HepG2 (cell line): Measurements from ENCODE around the gene LLGL2. TPM values are rescaled to one million over a fixed set of nuclear protein-coding genes. Genes with fewer than 3 reads are reported as not detected.
A peak's percentile ranks its signal among the peaks of the same experiment; 100 is the strongest.

Experiments
- ATAD3A ChIP-seq: sonication (generic); formaldehyde crosslinking; IDR thresholded peaks from 2 replicates; pipeline ENCODE4 v1.4.0; 2020; ENCODE audit warnings: missing genetic modification reagents
- ATM ChIP-seq: fragments of 450-650 bp; IDR thresholded peaks from 2 replicates; pipeline ENCODE4 v1.7.1; 2017; ENCODE audit warnings: mild to moderate bottlenecking, borderline replicate concordance
- GMEB1 ChIP-seq: sonication (generic); formaldehyde crosslinking; IDR thresholded peaks from 2 replicates; pipeline ENCODE4 v1.5.1; 2020; ENCODE audit warnings: missing genetic modification reagents, mild to moderate bottlenecking, borderline replicate concordance
- KLF11 ChIP-seq: IDR thresholded peaks from 2 replicates; pipeline ENCODE4 v1.6.1; 2016; ENCODE audit warnings: missing compliant biosample characterization
- MEIS1 ChIP-seq: sonication (generic); formaldehyde crosslinking; IDR thresholded peaks from 2 replicates; pipeline ENCODE4 v1.9.0; 2021; ENCODE audit warnings: mild to moderate bottlenecking, missing genetic modification reagents, moderate library complexity, borderline replicate concordance
- SCMH1 ChIP-seq: sonication (generic); formaldehyde crosslinking; IDR thresholded peaks from 2 replicates; pipeline ENCODE4 v1.9.0; 2021; ENCODE audit warnings: missing genetic modification reagents, mild to moderate bottlenecking, borderline replicate concordance
- SMARCC2 ChIP-seq: fragments of 450-650 bp; IDR thresholded peaks from 2 replicates; pipeline ENCODE4 v1.6.1; 2017; ENCODE audit warnings: antibody characterized with exemption, mild to moderate bottlenecking
- SNAPC2 ChIP-seq: sonication (generic); formaldehyde crosslinking; IDR thresholded peaks from 2 replicates; pipeline ENCODE4 v1.8.1; 2022; ENCODE audit warnings: mild to moderate bottlenecking, missing genetic modification reagents
- SOX13 ChIP-seq, 3 experiments: fragments of 450-650 bp in 1 of 3; sonication (generic) in 1 of 3; formaldehyde crosslinking in 1 of 3; IDR thresholded peaks in 2 of 3; conservative IDR thresholded peaks in 1 of 3; 2 replicates each; pipeline versions ENCODE4 v1.5.0 to v1.6.1; 2016 to 2020; ENCODE audit warnings: antibody characterized with exemption in 1 of 3, mild to moderate bottlenecking in 1 of 3, missing compliant biosample characterization in 1 of 3, missing genetic modification reagents in 1 of 3, moderate library complexity in 1 of 3
- ZBTB7B ChIP-seq: sonication (generic); formaldehyde crosslinking; IDR thresholded peaks from 2 replicates; pipeline ENCODE4 v1.4.0; 2020; ENCODE audit warnings: missing genetic modification reagents
- ZFP1 ChIP-seq: IDR thresholded peaks from 2 replicates; pipeline ENCODE4 v1.6.1; 2016
- ZFP90 ChIP-seq: sonication (generic); formaldehyde crosslinking; IDR thresholded peaks from 2 replicates; pipeline ENCODE4 v1.8.0; 2022; ENCODE audit warnings: missing genetic modification reagents, mild to moderate bottlenecking, inconsistent platforms, borderline replicate concordance
- ZFX ChIP-seq: sonication (generic); formaldehyde crosslinking; IDR thresholded peaks from 2 replicates; pipeline ENCODE4 v1.4.0; 2020; ENCODE audit warnings: mild to moderate bottlenecking, low read depth, missing genetic modification reagents, moderate library complexity
- ZMAT3 ChIP-seq: sonication (generic); formaldehyde crosslinking; conservative IDR thresholded peaks from 2 replicates; pipeline ENCODE4 v1.7.0; 2021; ENCODE audit warnings: missing genetic modification reagents
- ZNF639 ChIP-seq: conservative IDR thresholded peaks from 2 replicates; pipeline ENCODE4 v1.6.1; 2018; ENCODE audit warnings: missing genetic modification reagents
- polyA plus RNA-seq, 8 experiments: library from polyadenylated mRNA; depleted of rRNA in 3 of 8; stranded (reverse) in 7 of 8; unstranded in 1 of 8; fragments of >200 nt; fragmentation: Illumina TruSeq in 4 of 8; extraction: Trizol in 4 of 8; gene quantifications; 2 replicates each; pipeline versions ENCODE4 v1.2.1 to v1.2.3, GENCODE V29; 2011 to 2016; ENCODE audit warnings: low read depth in 4 of 8, missing spikeins in 1 of 8, mixed read lengths in 1 of 8; ENCODE audit not compliant: insufficient read depth in 1 of 8
- total RNA-seq, 5 experiments: library from RNA; depleted of rRNA; stranded (reverse); fragments of >200 nt; fragmentation: Illumina TruSeq; extraction: Trizol; gene quantifications; 2 replicates each; pipeline ENCODE4 v1.2.3, GENCODE V29; 2016; ENCODE audit warnings: low read depth in 1 of 5
- TF ChIP-seq, protein P1 (sequence below): sonication (generic); formaldehyde crosslinking; conservative IDR thresholded peaks from 2 replicates; pipeline ENCODE4 v1.4.0; 2020; ENCODE audit warnings: missing genetic modification reagents

Gene LLGL2
- total and polyA plus RNA-seq, 2 of the 13 experiments (the other 11 are each of a cell fraction or from before 2014, with no cell fraction given): 83.0 to 86.7 TPM

GRCh38 chr17:75524970-75525805, at the start of gene LLGL2 (continued):
- TF ChIP-seq ZMAT3 (CRISPR knock-in tag): no peak; the same call in 1 of the 2 replicates
- no peak for TF ChIP-seq ATM
- no peak for TF ChIP-seq SMARCC2
- peak; percentile 71 for TF ChIP-seq GMEB1 (CRISPR knock-in tag)
- TF ChIP-seq ZNF639 (CRISPR knock-in tag): 0 out of 2 replicates have a peak, but pooled peaks have one; percentile 78
- no peak for TF ChIP-seq ATAD3A (CRISPR knock-in tag)
- TF ChIP-seq ZFP1 (CRISPR knock-in tag): 0 out of 2 replicates have a peak, but pooled peaks have one; percentile 36
- no peak for TF ChIP-seq SCMH1
- TF ChIP-seq ZFX (CRISPR knock-in tag): peak; percentile 68
- no peak for TF ChIP-seq SNAPC2
- TF ChIP-seq ZFP90 (CRISPR knock-in tag): peak; percentile 88; the same call in 1 of the 2 replicates
- TF ChIP-seq, protein P1, sequence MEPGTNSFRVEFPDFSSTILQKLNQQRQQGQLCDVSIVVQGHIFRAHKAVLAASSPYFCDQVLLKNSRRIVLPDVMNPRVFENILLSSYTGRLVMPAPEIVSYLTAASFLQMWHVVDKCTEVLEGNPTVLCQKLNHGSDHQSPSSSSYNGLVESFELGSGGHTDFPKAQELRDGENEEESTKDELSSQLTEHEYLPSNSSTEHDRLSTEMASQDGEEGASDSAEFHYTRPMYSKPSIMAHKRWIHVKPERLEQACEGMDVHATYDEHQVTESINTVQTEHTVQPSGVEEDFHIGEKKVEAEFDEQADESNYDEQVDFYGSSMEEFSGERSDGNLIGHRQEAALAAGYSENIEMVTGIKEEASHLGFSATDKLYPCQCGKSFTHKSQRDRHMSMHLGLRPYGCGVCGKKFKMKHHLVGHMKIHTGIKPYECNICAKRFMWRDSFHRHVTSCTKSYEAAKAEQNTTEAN (CRISPR knock-in tag): peak; percentile 65; the same call in 1 of the 2 replicates
- peak; percentile 73; the same call in 1 of the 2 replicates for TF ChIP-seq MEIS1 (CRISPR knock-in tag)
- TF ChIP-seq KLF11 (CRISPR knock-in tag): no peak; the same call in 1 of the 2 replicates
- no peak for TF ChIP-seq ZBTB7B (CRISPR knock-in tag)
- TF ChIP-seq SOX13 (IDR thresholded peaks at IDR 0.05): no peak
- no peak; a peak in 1 of 4 replicates for TF ChIP-seq SOX13 (CRISPR knock-in tag; conservative IDR thresholded peaks at IDR 0.05 in 1 of 2, IDR thresholded peaks at IDR 0.05 in 1 of 2)
